Measurements from ENCODE around the gene SYT12. TPM values are rescaled to one million over a fixed set of nuclear protein-coding genes. Genes with fewer than 3 reads are reported as not detected.

Gene SYT12
- total RNA-seq, 2 experiments from 2014 or later: 0.25 to 0.72 TPM

DNA sequence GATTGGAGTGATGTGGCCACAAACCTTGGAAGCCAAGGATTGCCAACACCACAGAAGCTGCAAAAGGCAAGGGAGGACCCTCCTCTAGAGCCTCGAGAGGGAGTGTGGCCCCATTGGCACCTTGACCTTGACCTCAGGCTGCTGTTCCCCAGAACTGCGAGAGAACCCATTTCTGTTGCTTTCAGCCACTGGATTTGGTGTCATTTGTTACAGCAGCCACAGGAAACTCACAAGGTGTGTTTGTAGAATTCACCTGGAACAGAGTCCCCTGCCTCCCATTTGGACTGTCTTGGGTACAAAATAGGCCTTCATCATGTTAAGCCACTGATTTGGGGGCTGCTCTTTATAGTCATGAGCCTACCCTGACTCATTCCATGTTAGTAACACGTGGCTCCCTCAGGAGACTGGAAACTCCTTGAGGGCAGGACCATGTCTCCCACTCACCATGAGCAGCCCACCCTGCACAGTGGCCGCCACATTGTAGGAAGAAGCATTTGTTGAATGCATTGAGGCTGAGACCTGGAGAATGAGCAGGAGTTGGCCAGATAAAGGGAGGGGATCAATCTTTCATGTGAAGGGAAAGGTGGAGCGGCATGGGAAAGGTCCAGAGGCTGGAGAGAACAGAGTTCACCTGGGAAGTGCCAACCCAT is 39.5 kb upstream of the SYT12 start:
- Histone ChIP-seq H3K36me3 (ENCODE audit: insufficient read depth, low read length) (no peaks in the 10 kb centered on the region), H3K4me2 (ENCODE audit: low read length) (no peak overlapping the region), H3K9me2 (ENCODE audit: insufficient read depth, low read length) (no peaks in the 10 kb centered on the region), H3K4me3 (ENCODE audit: low read depth, low read length, poor library complexity, severe bottlenecking) (no peak overlapping the region), H4K20me1 (ENCODE audit: insufficient read depth, low read length) (no peaks in the 10 kb centered on the region), H2AFZ (ENCODE audit: low read length) (no peak overlapping the region), H3K79me2 (ENCODE audit: insufficient read depth, low read depth, low read length) (no peaks in the 10 kb centered on the region), H3K4me1 (ENCODE audit: insufficient read depth, low read length, poor library complexity, severe bottlenecking) (no peaks in the 10 kb centered on the region), H3K27ac (ENCODE audit: low read depth, low read length, poor library complexity, severe bottlenecking) (no peak overlapping the region), H3K9me3 (ENCODE audit: low read length) (no peaks in the 10 kb centered on the region)
- no peak for TF ChIP-seq EZH2phosphoT487 (IDR thresholded peaks at IDR 0.05; ENCODE audit: borderline replicate concordance, low read depth, low read length)
- ChIA-PET CTCF (ENCODE audit: unreplicated experiment) (no interaction called here), POLR2A (no interaction called here)
- intact Hi-C loops (cut with micrococcal nuclease; ENCODE audit: unreplicated experiment): no loop called here
- no peak for DNase-seq (ENCODE audit: low spot score)
- BruUV-seq (replicated peaks): no TSS peak

DNA sequence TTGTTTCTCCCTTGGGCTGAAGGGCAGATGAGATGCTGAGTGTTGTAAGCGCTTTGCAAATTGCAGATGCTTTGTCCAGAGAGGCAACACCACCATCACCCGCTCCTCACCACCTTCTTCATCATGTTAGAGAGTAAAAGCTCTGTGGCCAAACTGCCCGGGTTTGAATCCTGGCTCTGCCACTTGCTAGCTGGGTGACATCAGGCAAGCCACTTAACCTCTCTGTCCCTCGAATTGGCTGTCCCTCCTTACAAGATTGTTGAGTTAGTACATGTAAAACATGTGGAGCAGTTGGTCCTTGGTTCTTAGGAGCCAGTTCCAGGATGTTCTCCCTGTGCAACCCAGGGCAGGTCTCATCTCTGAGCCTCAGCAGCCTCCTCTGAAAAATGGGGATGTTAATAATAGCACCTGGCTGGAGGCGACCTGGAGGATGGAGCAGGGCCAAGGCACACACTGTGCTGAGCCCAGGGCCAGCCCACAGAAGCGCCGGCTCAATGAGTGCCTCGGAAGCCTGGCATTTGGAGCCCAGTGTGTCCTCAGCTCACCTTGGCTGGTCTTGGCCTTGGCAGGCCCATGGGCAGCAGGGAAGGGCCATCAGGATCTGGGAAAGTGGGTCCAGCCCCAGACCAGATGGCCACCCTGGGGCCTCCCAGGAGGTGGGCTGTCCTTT is 37.3 kb upstream of the SYT12 start:
- Histone ChIP-seq H3K79me2 (ENCODE audit: insufficient read depth, low read depth, low read length) (no peaks in the 10 kb centered on the region), H2AFZ (ENCODE audit: low read length) (no peak overlapping the region), H3K4me1 (ENCODE audit: insufficient read depth, low read length, poor library complexity, severe bottlenecking) (no peaks in the 10 kb centered on the region), H3K4me3 (ENCODE audit: low read depth, low read length, poor library complexity, severe bottlenecking) (no peak overlapping the region), H3K9me2 (ENCODE audit: insufficient read depth, low read length) (no peaks in the 10 kb centered on the region), H3K9me3 (ENCODE audit: low read length) (no peaks in the 10 kb centered on the region), H3K4me2 (ENCODE audit: low read length) (no peak overlapping the region), H3K27ac (ENCODE audit: low read depth, low read length, poor library complexity, severe bottlenecking) (no peak overlapping the region), H3K36me3 (ENCODE audit: insufficient read depth, low read length) (no peaks in the 10 kb centered on the region), H4K20me1 (ENCODE audit: insufficient read depth, low read length) (no peaks in the 10 kb centered on the region)
- CTCF ChIA-PET (ENCODE audit: unreplicated experiment): interaction anchor here (0.6 kb wide), 1 partner anchor 9 kb away, joined by 4 read pairs; no protein-coding TSS in a partner anchor
- intact Hi-C loops (cut with micrococcal nuclease; ENCODE audit: unreplicated experiment): no loop called here
- TF ChIP-seq EZH2phosphoT487 (IDR thresholded peaks at IDR 0.05; ENCODE audit: borderline replicate concordance, low read depth, low read length): no peak
- TF ChIP-seq, protein P1, sequence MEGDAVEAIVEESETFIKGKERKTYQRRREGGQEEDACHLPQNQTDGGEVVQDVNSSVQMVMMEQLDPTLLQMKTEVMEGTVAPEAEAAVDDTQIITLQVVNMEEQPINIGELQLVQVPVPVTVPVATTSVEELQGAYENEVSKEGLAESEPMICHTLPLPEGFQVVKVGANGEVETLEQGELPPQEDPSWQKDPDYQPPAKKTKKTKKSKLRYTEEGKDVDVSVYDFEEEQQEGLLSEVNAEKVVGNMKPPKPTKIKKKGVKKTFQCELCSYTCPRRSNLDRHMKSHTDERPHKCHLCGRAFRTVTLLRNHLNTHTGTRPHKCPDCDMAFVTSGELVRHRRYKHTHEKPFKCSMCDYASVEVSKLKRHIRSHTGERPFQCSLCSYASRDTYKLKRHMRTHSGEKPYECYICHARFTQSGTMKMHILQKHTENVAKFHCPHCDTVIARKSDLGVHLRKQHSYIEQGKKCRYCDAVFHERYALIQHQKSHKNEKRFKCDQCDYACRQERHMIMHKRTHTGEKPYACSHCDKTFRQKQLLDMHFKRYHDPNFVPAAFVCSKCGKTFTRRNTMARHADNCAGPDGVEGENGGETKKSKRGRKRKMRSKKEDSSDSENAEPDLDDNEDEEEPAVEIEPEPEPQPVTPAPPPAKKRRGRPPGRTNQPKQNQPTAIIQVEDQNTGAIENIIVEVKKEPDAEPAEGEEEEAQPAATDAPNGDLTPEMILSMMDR (conservative IDR thresholded peaks at IDR 0.05; ENCODE audit: low read length): no peak
- POLR2A ChIA-PET: no interaction called here
- BruUV-seq (replicated peaks): no TSS peak
- DNase-seq (ENCODE audit: low spot score): no peak

DNA sequence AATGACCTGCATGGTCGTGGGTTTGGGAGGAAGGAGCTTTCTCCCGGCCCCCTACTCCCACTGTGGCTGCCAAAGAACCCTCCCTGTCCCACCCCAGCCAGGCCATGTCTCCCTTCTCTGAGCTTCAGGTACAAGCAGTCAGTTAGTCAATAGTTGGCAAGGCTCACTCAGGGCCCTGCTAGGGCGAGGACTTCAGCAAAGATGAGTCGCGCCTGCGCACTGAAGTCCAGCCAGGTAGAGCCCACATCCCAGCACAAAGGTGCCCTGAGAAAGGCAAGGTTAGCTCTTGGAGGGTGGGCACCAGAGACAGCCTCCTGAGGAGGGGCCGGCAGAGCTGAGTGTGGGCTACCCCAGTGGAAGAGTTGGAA is 36.8 kb upstream of the SYT12 start:
- no peak for TF ChIP-seq EZH2phosphoT487 (IDR thresholded peaks at IDR 0.05; ENCODE audit: borderline replicate concordance, low read depth, low read length)
- TF ChIP-seq, protein P1 (conservative IDR thresholded peaks at IDR 0.05; ENCODE audit: low read length): no peak
- intact Hi-C loops (cut with micrococcal nuclease; ENCODE audit: unreplicated experiment): no loop called here
- ChIA-PET POLR2A (no interaction called here), CTCF (ENCODE audit: unreplicated experiment) (interaction anchor here (0.6 kb wide), 1 partner anchor 10 kb away, joined by 4 read pairs; no protein-coding TSS in a partner anchor)
- Histone ChIP-seq H3K4me1 (ENCODE audit: insufficient read depth, low read length, poor library complexity, severe bottlenecking) (no peaks in the 10 kb centered on the region), H3K4me2 (ENCODE audit: low read length) (no peak overlapping the region), H4K20me1 (ENCODE audit: insufficient read depth, low read length) (no peaks in the 10 kb centered on the region), H3K36me3 (ENCODE audit: insufficient read depth, low read length) (no peaks in the 10 kb centered on the region), H3K9me2 (ENCODE audit: insufficient read depth, low read length) (no peaks in the 10 kb centered on the region), H2AFZ (ENCODE audit: low read length) (no peak overlapping the region), H3K9me3 (ENCODE audit: low read length) (no peaks in the 10 kb centered on the region), H3K27ac (ENCODE audit: low read depth, low read length, poor library complexity, severe bottlenecking) (no peak overlapping the region), H3K4me3 (ENCODE audit: low read depth, low read length, poor library complexity, severe bottlenecking) (no peak overlapping the region), H3K79me2 (ENCODE audit: insufficient read depth, low read depth, low read length) (no peaks in the 10 kb centered on the region)
- DNase-seq (ENCODE audit: low spot score): no peak
- no TSS peak for BruUV-seq (replicated peaks)

Data from OCI-LY7 (cell line).